Karpas-422 (cell line): ENCODE measurements around the gene ZDHHC7. TPM values are rescaled to one million over a fixed set of nuclear protein-coding genes. Genes with fewer than 3 reads are reported as not detected.

Experiments
- DNase-seq: peaks from one replicate; pipeline ENCODE4 v3.0.0-alpha.2; 2015
- H2AFZ ChIP-seq: fragments of 200-600 bp; sonication (generic); 2 replicates; pipeline ENCODE4 v1.6.1; 2014; ENCODE audit warnings: antibody characterized with exemption, low read length, mixed read lengths
- H3K27ac ChIP-seq: fragments of 200-600 bp; sonication (generic); 2 replicates; pipeline ENCODE4 v1.5.1; 2014; ENCODE audit warnings: mild to moderate bottlenecking, low read length, moderate library complexity
- H3K27me3 ChIP-seq: fragments of 200-600 bp; sonication (generic); 2 replicates; pipeline ENCODE4 v1.6.1; 2014; ENCODE audit warnings: low read length, mixed read lengths
- H3K36me3 ChIP-seq: fragments of 200-600 bp; sonication (generic); 2 replicates; pipeline ENCODE4 v1.6.1; 2014; ENCODE audit warnings: low read length, mixed read lengths; ENCODE audit not compliant: insufficient read depth
- H3K4me1 ChIP-seq: fragments of 200-600 bp; sonication (generic); 2 replicates; pipeline ENCODE4 v1.6.1; 2014; ENCODE audit warnings: mild to moderate bottlenecking, low read length, mixed read lengths
- H3K4me2 ChIP-seq: fragments of 200-600 bp; sonication (generic); 2 replicates; pipeline ENCODE4 v1.6.1; 2014; ENCODE audit warnings: low read length, low read depth, mild to moderate bottlenecking; ENCODE audit not compliant: poor library complexity, severe bottlenecking
- H3K4me3 ChIP-seq: fragments of 200-600 bp; sonication (generic); 2 replicates; pipeline ENCODE4 v1.5.1; 2014; ENCODE audit warnings: mild to moderate bottlenecking, antibody characterized with exemption, low read length, mixed read lengths
- H3K79me2 ChIP-seq: fragments of 200-600 bp; sonication (generic); 2 replicates; pipeline ENCODE4 v1.6.1; 2014; ENCODE audit warnings: mild to moderate bottlenecking, low read length, mixed read lengths
- H3K9ac ChIP-seq: fragments of 200-600 bp; sonication (generic); 2 replicates; pipeline ENCODE4 v1.6.0; 2014; ENCODE audit warnings: low read length
- H3K9me2 ChIP-seq: fragments of 200-600 bp; sonication (generic), shearing (Covaris generic); replicated peaks from 2 replicates; pipeline ENCODE4 v1.6.0; 2014; ENCODE audit warnings: mild to moderate bottlenecking, low read length, moderate library complexity; ENCODE audit not compliant: insufficient read depth
- H3K9me3 ChIP-seq: fragments of 300-700, 200-600 bp; sonication (generic); 2 replicates; pipeline ENCODE4 v1.6.1; 2014; ENCODE audit warnings: low read length, mixed read lengths
- H4K20me1 ChIP-seq: fragments of 200-600 bp; sonication (generic); 2 replicates; pipeline ENCODE4 v1.6.1; 2014; ENCODE audit warnings: mild to moderate bottlenecking, antibody characterized with exemption, low read length, low read depth; ENCODE audit not compliant: insufficient read depth
- total RNA-seq: library from RNA; depleted of rRNA; stranded (reverse); fragments of >200 nt; shearing (Covaris generic); gene quantifications from 2 replicates; pipeline ENCODE4 v1.2.3, GENCODE V29; 2014; ENCODE audit warnings: low replicate concordance

ZDHHC7 gene
- total RNA-seq, 1 experiment from 2014 or later, result 22.5 TPM

GRCh38 chr16:85002608-85003007 is 8.7 kb downstream of the ZDHHC7 start:
- H3K4me1 ChIP-seq, result peaks cover 20% of the 10 kb centered on the region
- no peak overlapping the region for H3K4me2 ChIP-seq
- peaks cover 23% of the 10 kb centered on the region for H4K20me1 ChIP-seq
- H2AFZ ChIP-seq, result no peak overlapping the region
- no peak overlapping the region for H3K27ac ChIP-seq
- no peak for DNase-seq
- H3K4me3 ChIP-seq, result no peak overlapping the region
- peaks cover 91% of the 10 kb centered on the region for H3K79me2 ChIP-seq
- H3K36me3 ChIP-seq, result no peaks in the 10 kb centered on the region
- no peak overlapping the region for H3K9ac ChIP-seq
- no peaks in the 10 kb centered on the region for H3K9me2 ChIP-seq
- no peaks in the 10 kb centered on the region for H3K27me3 ChIP-seq
- H3K9me3 ChIP-seq, result no peaks in the 10 kb centered on the region

DNA sequence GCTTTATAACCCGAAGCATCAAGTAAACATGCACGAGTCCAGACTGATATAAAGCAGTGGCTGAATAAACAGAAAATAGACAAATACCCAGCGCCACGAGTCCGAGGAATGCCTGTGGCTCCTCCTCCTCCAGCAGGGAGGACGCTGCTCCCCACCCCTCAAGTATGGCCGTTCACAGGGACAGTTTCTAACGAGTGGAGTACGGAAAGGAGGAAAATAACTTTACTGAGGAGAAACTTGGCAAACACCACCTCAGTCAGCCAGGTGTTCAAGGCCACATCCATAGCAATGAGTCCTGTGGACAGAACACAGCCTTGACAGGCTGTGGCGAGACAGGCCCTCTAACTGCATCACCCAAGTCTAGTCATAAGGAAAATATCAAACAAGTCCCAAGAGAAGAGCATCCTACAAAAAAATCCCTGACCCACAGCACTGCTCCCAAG is 9.2 kb downstream of the ZDHHC7 start:
- H4K20me1 ChIP-seq, result peaks cover 23% of the 10 kb centered on the region
- no peak overlapping the region for H3K4me2 ChIP-seq
- H3K9ac ChIP-seq, result no peak overlapping the region

DNA sequence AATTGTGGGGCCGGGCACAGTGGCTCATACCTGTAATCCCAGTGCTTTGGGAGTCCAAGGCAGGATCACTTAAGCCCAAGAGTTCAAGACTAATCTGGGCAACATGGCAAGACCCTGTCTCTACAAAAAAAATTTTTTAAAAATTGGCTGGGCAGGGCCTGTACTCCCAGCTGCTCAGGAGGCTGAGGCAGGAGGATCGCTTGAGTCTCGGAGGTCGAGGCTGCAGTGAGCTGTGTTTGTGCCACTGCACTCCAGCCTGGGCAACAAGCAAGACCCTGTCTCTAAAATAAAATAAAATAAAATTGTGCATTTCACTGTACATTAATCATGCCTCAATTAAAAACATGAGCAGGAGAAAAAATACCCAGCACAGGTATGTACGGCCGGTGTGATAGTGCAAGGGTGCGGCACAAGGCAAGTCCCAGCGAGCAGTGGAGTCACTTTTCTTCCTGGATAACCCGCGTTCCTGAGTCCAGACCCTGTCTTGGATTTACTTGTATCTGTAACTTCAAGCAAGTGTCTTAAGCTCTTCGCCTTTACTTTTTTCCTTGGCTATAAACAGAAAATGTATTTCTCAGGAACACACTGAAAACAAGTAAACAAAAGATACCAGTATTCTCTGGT is 11.4 kb downstream of the ZDHHC7 start:
- Histone ChIP-seq H3K79me2 (peaks cover 83% of the 10 kb centered on the region), H3K4me2 (no peak overlapping the region), H3K27ac (no peak overlapping the region), H3K4me3 (no peak overlapping the region), H3K4me1 (peaks cover 9% of the 10 kb centered on the region), H3K9me2 (no peaks in the 10 kb centered on the region), H3K36me3 (no peaks in the 10 kb centered on the region), H2AFZ (no peak overlapping the region), H3K27me3 (no peaks in the 10 kb centered on the region), H4K20me1 (peaks cover 15% of the 10 kb centered on the region), H3K9me3 (no peaks in the 10 kb centered on the region), H3K9ac (no peak overlapping the region)
- DNase-seq, result no peak

More for the DNA sequence above, 9.2 kb downstream of the ZDHHC7 start:
- no peaks in the 10 kb centered on the region for H3K36me3 ChIP-seq
- no peaks in the 10 kb centered on the region for H3K9me3 ChIP-seq
- H2AFZ ChIP-seq, result no peak overlapping the region
- peaks cover 20% of the 10 kb centered on the region for H3K4me1 ChIP-seq
- peaks cover 89% of the 10 kb centered on the region for H3K79me2 ChIP-seq
- no peak overlapping the region for H3K27ac ChIP-seq
- H3K27me3 ChIP-seq, result no peaks in the 10 kb centered on the region
- no peak for DNase-seq
- H3K9me2 ChIP-seq, result no peaks in the 10 kb centered on the region
- no peak overlapping the region for H3K4me3 ChIP-seq

DNA sequence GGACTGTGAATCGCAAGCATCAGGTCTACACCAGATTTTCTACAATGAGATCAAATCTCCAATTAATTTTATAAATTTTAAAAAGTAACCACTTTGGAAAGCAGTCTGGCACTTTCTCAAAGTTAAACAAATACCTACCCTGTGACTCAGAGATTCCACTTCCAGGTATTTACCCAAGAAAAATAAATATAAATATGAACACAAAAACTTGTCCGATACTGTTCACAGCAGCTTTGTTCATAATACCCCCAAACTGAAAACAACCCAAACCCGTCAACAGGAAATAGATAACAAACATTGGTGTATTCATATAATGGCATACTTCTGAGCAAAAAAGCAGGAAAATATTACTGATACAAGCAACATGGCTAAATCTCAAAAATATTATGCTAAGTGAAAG is 12.1 kb downstream of the ZDHHC7 start:
- Histone ChIP-seq H2AFZ (no peak overlapping the region), H3K79me2 (peaks cover 81% of the 10 kb centered on the region), H3K4me3 (no peak overlapping the region), H3K27ac (no peak overlapping the region), H3K4me2 (no peak overlapping the region), H3K9me2 (no peaks in the 10 kb centered on the region), H3K27me3 (no peaks in the 10 kb centered on the region), H3K9ac (no peak overlapping the region), H3K36me3 (no peaks in the 10 kb centered on the region; the same call in 1 of the 2 replicates), H4K20me1 (peaks cover 9% of the 10 kb centered on the region; the same call in 1 of the 2 replicates), H3K9me3 (no peaks in the 10 kb centered on the region), H3K4me1 (peaks cover 1% of the 10 kb centered on the region)
- no peak for DNase-seq

DNA sequence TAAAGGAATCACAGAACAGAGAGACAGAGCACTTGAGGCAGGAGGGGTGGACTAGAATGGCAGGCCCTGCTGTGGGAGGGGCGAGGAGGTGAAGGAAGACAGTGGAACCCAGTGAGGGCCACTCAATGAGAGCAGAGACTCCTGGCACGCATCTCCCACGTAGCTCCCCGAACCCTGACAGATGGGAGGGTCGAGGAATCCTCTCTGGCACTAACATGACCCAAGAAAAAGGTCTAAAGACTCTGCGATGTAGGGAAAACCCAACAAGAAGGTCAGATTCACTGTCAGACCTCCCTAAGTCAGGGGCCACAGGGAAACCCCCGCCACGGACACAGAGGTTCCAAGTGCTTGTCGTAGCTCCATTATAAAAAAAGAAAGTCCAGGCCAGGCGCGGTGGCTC is 15.0 kb downstream of the ZDHHC7 start:
- Histone ChIP-seq H3K4me2 (no peak overlapping the region), H3K9me3 (no peaks in the 10 kb centered on the region), H3K36me3 (peaks cover 3% of the 10 kb centered on the region; the same call in 1 of the 2 replicates), H3K79me2 (peaks cover 67% of the 10 kb centered on the region), H4K20me1 (no peaks in the 10 kb centered on the region; the same call in 1 of the 2 replicates), H3K27me3 (no peaks in the 10 kb centered on the region), H3K4me3 (no peak overlapping the region), H3K9ac (no peak overlapping the region), H2AFZ (no peak overlapping the region), H3K4me1 (no peaks in the 10 kb centered on the region), H3K27ac (no peak overlapping the region), H3K9me2 (no peaks in the 10 kb centered on the region)
- no peak for DNase-seq

- Histone ChIP-seq H3K4me3 (no peak overlapping the region), H3K36me3 (peaks cover 3% of the 10 kb centered on the region; the same call in 1 of the 2 replicates), H3K27me3 (no peaks in the 10 kb centered on the region), H3K4me1 (no peaks in the 10 kb centered on the region), H3K79me2 (peaks cover 66% of the 10 kb centered on the region), H2AFZ (no peak overlapping the region), H3K4me2 (no peak overlapping the region), H3K9me3 (no peaks in the 10 kb centered on the region), H4K20me1 (no peaks in the 10 kb centered on the region; the same call in 1 of the 2 replicates), H3K9ac (no peak overlapping the region), H3K9me2 (no peaks in the 10 kb centered on the region), H3K27ac (no peak overlapping the region)
- no peak for DNase-seq
Measured at GRCh38 chr16:84995663-84996062, 15.7 kb downstream of the ZDHHC7 start.

DNA sequence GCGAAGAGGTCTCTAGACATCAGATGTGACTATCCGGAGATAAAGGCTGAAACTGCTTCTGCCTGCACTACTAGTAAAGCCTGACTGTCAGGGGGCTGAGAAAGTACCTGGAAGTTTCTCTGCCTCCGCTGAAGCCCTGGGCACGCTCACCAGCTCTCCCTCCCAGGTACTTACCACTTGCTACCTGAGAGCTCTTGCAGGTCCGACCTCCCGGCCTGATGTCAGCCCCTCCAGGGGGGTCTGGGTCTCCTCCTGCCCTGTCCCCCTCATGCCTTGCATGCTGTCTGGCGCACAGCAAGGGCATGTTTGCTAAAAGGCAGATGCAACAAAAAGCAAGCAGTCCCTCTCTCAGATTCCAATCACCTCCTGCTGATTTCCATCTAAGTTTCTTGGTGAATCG is 17.4 kb downstream of the ZDHHC7 start:
- H3K36me3 ChIP-seq, result peaks cover 10% of the 10 kb centered on the region; the same call in 1 of the 2 replicates
- H3K27me3 ChIP-seq, result no peaks in the 10 kb centered on the region
- no peak overlapping the region for H3K27ac ChIP-seq
- H3K9ac ChIP-seq, result no peak overlapping the region
- no peak overlapping the region for H3K4me3 ChIP-seq
- H3K9me3 ChIP-seq, result no peaks in the 10 kb centered on the region
- H3K9me2 ChIP-seq, result no peaks in the 10 kb centered on the region
- DNase-seq, result no peak
- no peak overlapping the region for H2AFZ ChIP-seq
- H4K20me1 ChIP-seq, result no peaks in the 10 kb centered on the region; the same call in 1 of the 2 replicates
- H3K4me2 ChIP-seq, result no peak overlapping the region
- no peaks in the 10 kb centered on the region for H3K4me1 ChIP-seq
- peaks cover 49% of the 10 kb centered on the region for H3K79me2 ChIP-seq

GRCh38 chr16:84992717-84993075 is 18.6 kb downstream of the ZDHHC7 start:
- Histone ChIP-seq H3K4me1 (no peaks in the 10 kb centered on the region), H3K9ac (no peak overlapping the region), H3K79me2 (peaks cover 46% of the 10 kb centered on the region), H3K4me2 (no peak overlapping the region), H4K20me1 (no peaks in the 10 kb centered on the region; the same call in 1 of the 2 replicates), H3K4me3 (no peak overlapping the region), H3K27ac (no peak overlapping the region), H2AFZ (no peak overlapping the region), H3K36me3 (peaks cover 10% of the 10 kb centered on the region; the same call in 1 of the 2 replicates), H3K9me3 (no peaks in the 10 kb centered on the region), H3K9me2 (no peaks in the 10 kb centered on the region), H3K27me3 (no peaks in the 10 kb centered on the region)
- no peak for DNase-seq
